Spleen (tissue), 11 donors: Measurements from ENCODE around the gene IFI35. TPM values are rescaled to one million over a fixed set of nuclear protein-coding genes. Genes with fewer than 3 reads are reported as not detected.

Source experiments
- DNase-seq: peaks from one replicate; pipeline ENCODE4 v3.0.0-alpha.2; 2020
- H3K27ac ChIP-seq, 8 donors: fragments of 200-600 bp; sonication (generic) in 7 of 8; 1 replicate in 4 of 8; 2 replicates in 4 of 8; pipeline versions ENCODE4 v1.5.0 to v1.8.0; 2016 to 2021; ENCODE audit warnings: inconsistent platforms in 4 of 8, mild to moderate bottlenecking in 4 of 8, moderate library complexity in 1 of 8
- H3K27me3 ChIP-seq, 7 donors: fragments of 200-600 bp; sonication (generic) in 6 of 7; replicated peaks in 1 of 7; 1 replicate in 4 of 7; 2 replicates in 3 of 7; pipeline versions ENCODE4 v1.5.0 to v1.8.0; 2016 to 2021; ENCODE audit warnings: inconsistent platforms in 3 of 7, mild to moderate bottlenecking in 1 of 7
- H3K36me3 ChIP-seq, 6 donors: fragments of 200-600 bp; sonication (generic) in 5 of 6; 1 replicate in 4 of 6; 2 replicates in 2 of 6; pipeline versions ENCODE4 v1.5.0 to v1.8.0; 2016 to 2021; ENCODE audit warnings: inconsistent platforms in 2 of 6
- H3K4me1 ChIP-seq, 6 donors: fragments of 200-600 bp; sonication (generic) in 5 of 6; 1 replicate in 3 of 6; 2 replicates in 3 of 6; pipeline versions ENCODE4 v1.5.0 to v1.8.0; 2016 to 2021; ENCODE audit warnings: inconsistent platforms in 3 of 6
- H3K4me3 ChIP-seq, 8 donors: fragments of 200-600 bp; sonication (generic) in 7 of 8; 1 replicate in 4 of 8; 2 replicates in 4 of 8; pipeline versions ENCODE4 v1.5.0 to v1.8.0; 2016 to 2021; ENCODE audit warnings: inconsistent platforms in 4 of 8, mild to moderate bottlenecking in 4 of 8, moderate library complexity in 2 of 8
- H3K9me3 ChIP-seq, 8 donors: fragments of 200-600 bp; sonication (generic) in 7 of 8; 1 replicate in 4 of 8; 2 replicates in 4 of 8; pipeline versions ENCODE4 v1.5.0 to v1.8.0; 2016 to 2021; ENCODE audit warnings: inconsistent platforms in 4 of 8
- CTCF ChIP-seq, 11 experiments: fragments of 200-600 bp in 7 of 11; fragments of 450-650 bp in 4 of 11; sonication (generic) in 4 of 11; IDR thresholded peaks in 8 of 11; conservative IDR thresholded peaks in 3 of 11; 1 replicate in 7 of 11; 2 replicates in 4 of 11; pipeline versions ENCODE4 v1.4.0 to v1.8.0; 2016 to 2021; ENCODE audit warnings: antibody characterized with exemption in 11 of 11, inconsistent platforms in 4 of 11, mild to moderate bottlenecking in 1 of 11
- POLR2A ChIP-seq, 3 donors: fragments of 450-650 bp; IDR thresholded peaks; one replicate each; pipeline ENCODE4 v1.5.1; 2017; ENCODE audit warnings: antibody characterized with exemption in 3 of 3, mild to moderate bottlenecking in 1 of 3
- POLR2AphosphoS5 ChIP-seq, 3 donors: sonication (generic); formaldehyde crosslinking; IDR thresholded peaks; one replicate each; pipeline ENCODE4 v1.5.1; 2017; ENCODE audit warnings: antibody characterized with exemption in 3 of 3
- WGBS, 5 donors: extraction: QIAGEN DNeasy Blood & Tissue Kit in 3 of 5; methylation state at CpG; one replicate each; pipeline versions ENCODE4 v1.1.5 to v1.1.7; 2013 to 2018; 5-methylcytosine and 5-hydroxymethylcytosine counted together
- intact Hi-C: fragments of 100-400 bp; cut with DNase I; formaldehyde crosslinking; loops from one replicate; pipeline ENCODE4 v1.15.0; 2023; ENCODE audit warnings: low total_unique reads
- polyA plus RNA-seq, 3 donors: library from polyadenylated mRNA; stranded (reverse); fragments of 200-250 nt; gene quantifications; one replicate each; pipeline ENCODE4 v1.2.1, GENCODE V29; 2013
- total RNA-seq, 7 donors: library from RNA; depleted of rRNA in 3 of 7; stranded (reverse); fragments of >200 nt in 3 of 7; fragmentation: NEBNext Ultra II Directional in 4 of 7; extraction: Animal tissue kit (Norgen Biotek cat#: 25700) in 4 of 7; gene quantifications; one replicate each; pipeline versions ENCODE4 v1.1.0 to v1.2.1, GENCODE V29; 2016 to 2021
- donor health status: healthy with polysubstance abuse.
- donor health status: DM: no; HTN: no; CAD: no; lungs with moderate emphysema.
- donor health status: DM: no; HTN: no; CAD: no.
- donor health status: Bipolar disorder and iron deficiency.
- donor health status: healthy.
- donor health status: DM: no; HTN: no; CAD: no.
- donor health status: DM: yes; HTN: yes; CAD: no.

IFI35 gene
- total and polyA plus RNA-seq, 10 donors, result 38.0 to 64.8 (median 49.9) TPM

DNA sequence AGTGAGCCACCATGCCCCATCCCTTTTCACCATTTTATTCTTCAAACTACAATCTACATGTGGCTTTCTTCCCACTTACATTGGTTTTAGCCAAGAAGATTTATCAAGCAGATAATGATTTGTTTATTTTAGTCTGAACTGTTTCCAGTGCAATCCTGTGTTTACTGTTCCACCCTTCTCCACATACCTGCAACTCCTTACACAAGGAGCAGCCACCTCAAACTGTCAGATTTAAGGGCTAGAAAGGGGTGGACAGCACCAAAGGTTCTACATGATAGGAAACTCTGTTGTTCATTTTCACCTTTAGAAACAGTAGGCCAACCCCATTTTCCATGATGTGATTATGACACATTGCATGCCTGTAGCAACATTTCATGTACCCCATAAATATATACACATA lies 24.3 kb upstream of the IFI35 start:
- DNase-seq, result no peak
- Histone ChIP-seq H3K9me3 (no peaks in the 10 kb centered on the region), H3K27me3 (no peaks in the 10 kb centered on the region), H3K36me3 (peaks cover 0 to 41% (median 11%) of the 10 kb centered on the region in 6 donors), H3K27ac (peak overlapping the region in 2 of 8 donors; percentile 23 to 95), H3K4me1 (peaks cover 22 to 78% (median 66%) of the 10 kb centered on the region in 6 donors), H3K4me3 (peak overlapping the region in 3 of 8 donors; percentile 96 to 99 (median 98))
- no peak for TF ChIP-seq POLR2AphosphoS5 (IDR thresholded peaks at IDR 0.05)
- no peak for TF ChIP-seq POLR2A (IDR thresholded peaks at IDR 0.05)
- no peak for TF ChIP-seq CTCF (IDR thresholded peaks at IDR 0.05 in 8 of 11, conservative IDR thresholded peaks at IDR 0.05 in 3 of 11)
- intact Hi-C loops, result no loop called here

DNA sequence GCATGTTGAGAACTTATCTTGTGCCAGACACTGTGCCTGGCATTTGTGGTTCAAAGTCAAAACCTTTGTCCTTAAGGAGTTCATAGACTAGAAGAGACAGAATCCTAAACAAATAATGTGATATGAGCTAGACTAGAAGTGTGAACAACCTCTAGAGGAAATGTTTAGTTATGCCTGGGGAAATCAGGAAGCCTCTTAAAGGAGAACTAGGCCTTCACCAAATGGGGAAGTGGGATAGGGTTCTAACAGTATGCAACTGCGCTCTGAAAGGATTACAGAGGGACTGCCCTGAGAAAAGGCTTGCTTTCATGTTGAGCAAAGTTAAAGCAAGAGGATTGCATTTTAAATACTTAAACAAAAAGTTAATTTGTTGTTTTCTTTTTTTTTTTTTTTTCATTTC lies 21.4 kb upstream of the IFI35 start:
- Histone ChIP-seq H3K4me1 (peaks cover 17 to 79% (median 58%) of the 10 kb centered on the region in 6 donors), H3K4me3 (peak overlapping the region in 2 of 8 donors; percentile 4 to 49), H3K27ac (peak overlapping the region; percentile 57 to 88 (median 74)), H3K27me3 (no peaks in the 10 kb centered on the region), H3K36me3 (peaks cover 0 to 71% (median 40%) of the 10 kb centered on the region in 6 donors), H3K9me3 (no peaks in the 10 kb centered on the region)
- no peak for TF ChIP-seq POLR2A (IDR thresholded peaks at IDR 0.05)
- no peak for TF ChIP-seq CTCF (IDR thresholded peaks at IDR 0.05 in 8 of 11, conservative IDR thresholded peaks at IDR 0.05 in 3 of 11)
- peak in 1 of 3 donors; percentile 48 for TF ChIP-seq POLR2AphosphoS5 (IDR thresholded peaks at IDR 0.05)
- 0 to 46% (median 0%) methylated on average over 1 of the region's 1 CpG for WGBS, 5 donors
- intact Hi-C loops, result no loop called here
- no peak for DNase-seq

GRCh38 chr17:42989141-42989540 lies 17.4 kb upstream of the IFI35 start:
- TF ChIP-seq POLR2A (IDR thresholded peaks at IDR 0.05) (no peak), CTCF (IDR thresholded peaks at IDR 0.05 in 8 of 11, conservative IDR thresholded peaks at IDR 0.05 in 3 of 11) (no peak), POLR2AphosphoS5 (IDR thresholded peaks at IDR 0.05) (no peak)
- H3K4me3 ChIP-seq, result no peak overlapping the region

DNA sequence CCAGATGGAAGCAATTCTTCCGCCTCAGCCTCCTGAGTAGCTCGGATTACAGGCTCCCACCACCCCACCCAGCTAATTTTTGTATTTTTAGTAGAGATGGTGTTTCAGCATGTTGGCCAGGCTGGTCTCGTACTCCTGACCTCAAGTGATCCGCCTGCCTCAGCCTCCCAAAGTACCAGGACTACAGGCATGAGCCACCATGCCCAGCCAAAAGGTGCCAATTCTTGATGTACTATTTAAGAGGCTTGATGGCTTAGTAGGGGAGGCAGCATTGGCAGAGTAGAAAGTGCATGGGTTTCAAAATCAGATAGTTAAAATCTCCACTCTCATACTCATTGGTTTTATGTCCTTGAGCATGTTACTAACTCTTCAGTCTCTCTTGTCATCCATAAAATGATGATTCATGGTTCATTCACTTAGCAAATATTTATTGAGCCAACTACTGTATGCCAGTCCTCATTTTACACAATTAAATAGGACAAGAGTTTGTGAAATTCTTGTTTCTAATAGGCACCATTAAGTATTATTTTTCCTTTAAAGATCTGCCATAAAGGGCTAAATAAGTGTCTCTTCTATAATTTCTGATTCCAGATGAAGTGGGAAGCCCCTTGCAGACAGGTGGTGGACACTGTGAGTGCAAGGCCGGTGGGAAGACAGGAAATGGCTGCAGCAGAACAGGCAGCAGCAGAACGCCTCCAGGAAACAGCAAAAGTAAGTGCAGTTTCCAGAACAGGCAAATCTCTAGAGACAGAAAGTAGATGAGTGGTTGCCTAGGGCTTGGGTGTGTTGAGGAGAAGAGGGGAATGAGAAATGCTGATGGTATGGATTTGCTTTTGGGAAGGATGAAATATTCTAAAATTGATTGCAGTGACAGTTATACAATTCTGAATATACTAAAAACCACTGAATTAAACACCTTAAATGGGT lies 16.6 kb upstream of the IFI35 start:
- no peak for DNase-seq
- Histone ChIP-seq H3K4me1 (peaks cover 0 to 44% (median 21%) of the 10 kb centered on the region in 6 donors), H3K9me3 (no peaks in the 10 kb centered on the region), H3K4me3 (no peak overlapping the region), H3K27me3 (no peaks in the 10 kb centered on the region), H3K36me3 (peaks cover 3 to 98% (median 75%) of the 10 kb centered on the region in 6 donors), H3K27ac (peak overlapping the region in 1 of 8 donors; percentile 28)
- 80 to 88% (median 82%) methylated on average over 6 of the region's 6 CpGs for WGBS, 5 donors
- intact Hi-C loops, result no loop called here
- TF ChIP-seq CTCF (IDR thresholded peaks at IDR 0.05 in 8 of 11, conservative IDR thresholded peaks at IDR 0.05 in 3 of 11), result no peak
- TF ChIP-seq POLR2A (IDR thresholded peaks at IDR 0.05), result no peak
- no peak for TF ChIP-seq POLR2AphosphoS5 (IDR thresholded peaks at IDR 0.05)

More at GRCh38 chr17:42989141-42989540, 17.4 kb upstream of the IFI35 start:
- Histone ChIP-seq H3K27ac (no peak overlapping the region), H3K4me1 (peaks cover 0 to 52% (median 29%) of the 10 kb centered on the region in 6 donors), H3K27me3 (no peaks in the 10 kb centered on the region), H3K9me3 (no peaks in the 10 kb centered on the region), H3K36me3 (peaks cover 3 to 94% (median 75%) of the 10 kb centered on the region in 6 donors)
- DNase-seq, result no peak
- 89 to 96% (median 94%) methylated on average over 5 of the region's 5 CpGs for WGBS, 5 donors
- intact Hi-C loops, result no loop called here
